PFSK-1 (cell line): ENCODE measurements around the gene MDGA2.

Experiments used
- FOXP2 ChIP-seq: optimal IDR thresholded peaks from 2 replicates; pipeline ENCODE3; 2011; ENCODE audit warnings: borderline replicate concordance, control low read depth, inconsistent platforms; ENCODE audit not compliant: insufficient read depth; ENCODE audit errors: extremely low read length, extremely low read depth
- POLR2AphosphoS5 ChIP-seq: IDR thresholded peaks from 2 replicates; pipeline ENCODE4 v1.6.1; 2012; ENCODE audit warnings: low read depth, mild to moderate bottlenecking, control low read depth, low read length, moderate library complexity
- SIN3A ChIP-seq: IDR thresholded peaks from 2 replicates; pipeline ENCODE4 v1.6.1; 2012; ENCODE audit warnings: mild to moderate bottlenecking, low read length, moderate library complexity, borderline replicate concordance; ENCODE audit not compliant: insufficient read depth
- TAF1 ChIP-seq: IDR thresholded peaks from 2 replicates; pipeline ENCODE4 v1.6.1; 2012; ENCODE audit warnings: low read length, control low read depth, borderline replicate concordance; ENCODE audit not compliant: insufficient read depth
- TF ChIP-seq, protein P1 (sequence below), 2 experiments: IDR thresholded peaks; 2 replicates each; pipeline versions ENCODE4 v1.6.1 to v1.8.0; 2011 to 2012; ENCODE audit warnings: low read depth in 2 of 2, low read length in 2 of 2, control low read depth in 1 of 2, inconsistent platforms in 1 of 2, mild to moderate bottlenecking in 1 of 2, moderate library complexity in 1 of 2; ENCODE audit not compliant: insufficient read depth in 1 of 2

Gene MDGA2

DNA sequence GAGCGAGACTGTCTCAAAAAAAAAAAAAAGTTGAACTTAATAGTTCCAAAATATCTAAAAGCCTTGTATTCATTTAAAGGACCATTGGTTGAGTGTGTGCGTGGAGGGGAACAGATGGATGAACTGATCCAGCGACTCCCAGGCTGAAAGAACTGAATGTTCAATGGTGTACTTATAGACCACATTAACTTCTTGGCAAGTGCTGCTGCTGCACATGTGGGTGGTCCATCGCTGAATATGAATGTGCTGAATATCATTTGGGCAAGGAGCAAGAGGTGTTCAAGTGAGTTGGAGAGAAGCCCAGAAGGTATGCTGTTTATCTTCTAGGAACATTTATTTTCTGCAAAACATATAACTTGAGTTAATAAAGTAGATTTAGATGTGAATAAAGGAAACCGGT, 734.8 kb downstream of the MDGA2 start:
- TF ChIP-seq TAF1 (no peak), POLR2AphosphoS5 (no peak), SIN3A (no peak), FOXP2 (no peak)
- TF ChIP-seq, protein P1, sequence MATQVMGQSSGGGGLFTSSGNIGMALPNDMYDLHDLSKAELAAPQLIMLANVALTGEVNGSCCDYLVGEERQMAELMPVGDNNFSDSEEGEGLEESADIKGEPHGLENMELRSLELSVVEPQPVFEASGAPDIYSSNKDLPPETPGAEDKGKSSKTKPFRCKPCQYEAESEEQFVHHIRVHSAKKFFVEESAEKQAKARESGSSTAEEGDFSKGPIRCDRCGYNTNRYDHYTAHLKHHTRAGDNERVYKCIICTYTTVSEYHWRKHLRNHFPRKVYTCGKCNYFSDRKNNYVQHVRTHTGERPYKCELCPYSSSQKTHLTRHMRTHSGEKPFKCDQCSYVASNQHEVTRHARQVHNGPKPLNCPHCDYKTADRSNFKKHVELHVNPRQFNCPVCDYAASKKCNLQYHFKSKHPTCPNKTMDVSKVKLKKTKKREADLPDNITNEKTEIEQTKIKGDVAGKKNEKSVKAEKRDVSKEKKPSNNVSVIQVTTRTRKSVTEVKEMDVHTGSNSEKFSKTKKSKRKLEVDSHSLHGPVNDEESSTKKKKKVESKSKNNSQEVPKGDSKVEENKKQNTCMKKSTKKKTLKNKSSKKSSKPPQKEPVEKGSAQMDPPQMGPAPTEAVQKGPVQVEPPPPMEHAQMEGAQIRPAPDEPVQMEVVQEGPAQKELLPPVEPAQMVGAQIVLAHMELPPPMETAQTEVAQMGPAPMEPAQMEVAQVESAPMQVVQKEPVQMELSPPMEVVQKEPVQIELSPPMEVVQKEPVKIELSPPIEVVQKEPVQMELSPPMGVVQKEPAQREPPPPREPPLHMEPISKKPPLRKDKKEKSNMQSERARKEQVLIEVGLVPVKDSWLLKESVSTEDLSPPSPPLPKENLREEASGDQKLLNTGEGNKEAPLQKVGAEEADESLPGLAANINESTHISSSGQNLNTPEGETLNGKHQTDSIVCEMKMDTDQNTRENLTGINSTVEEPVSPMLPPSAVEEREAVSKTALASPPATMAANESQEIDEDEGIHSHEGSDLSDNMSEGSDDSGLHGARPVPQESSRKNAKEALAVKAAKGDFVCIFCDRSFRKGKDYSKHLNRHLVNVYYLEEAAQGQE (IDR thresholded peaks at IDR 0.05; ENCODE audit: insufficient read depth in 1 of 2, low read depth in 2 of 2, low read length in 2 of 2), result no peak

DNA sequence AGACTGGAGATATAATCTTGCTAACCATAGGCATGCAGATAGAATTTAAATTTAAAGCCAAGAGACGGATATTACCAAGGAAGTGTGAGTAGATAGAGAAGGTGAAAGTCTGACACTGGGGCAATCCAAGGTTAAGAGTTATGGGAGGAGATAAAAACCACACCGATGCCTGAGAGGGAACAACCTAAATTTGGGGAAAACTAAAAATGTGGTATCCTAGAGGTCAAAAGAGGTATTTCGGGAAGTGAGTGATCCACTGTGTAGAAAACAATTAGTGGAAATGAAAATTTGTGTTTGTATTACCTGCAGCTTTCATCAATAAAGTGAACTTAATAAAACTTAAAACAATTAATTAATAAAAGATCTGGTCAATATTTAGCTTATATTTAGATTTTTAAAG, 754.9 kb downstream of the MDGA2 start:
- TF ChIP-seq FOXP2 (no peak), POLR2AphosphoS5 (no peak), TAF1 (no peak), SIN3A (no peak)
- TF ChIP-seq, protein P1 (IDR thresholded peaks at IDR 0.05; ENCODE audit: insufficient read depth in 1 of 2, low read depth in 2 of 2, low read length in 2 of 2), result no peak

DNA sequence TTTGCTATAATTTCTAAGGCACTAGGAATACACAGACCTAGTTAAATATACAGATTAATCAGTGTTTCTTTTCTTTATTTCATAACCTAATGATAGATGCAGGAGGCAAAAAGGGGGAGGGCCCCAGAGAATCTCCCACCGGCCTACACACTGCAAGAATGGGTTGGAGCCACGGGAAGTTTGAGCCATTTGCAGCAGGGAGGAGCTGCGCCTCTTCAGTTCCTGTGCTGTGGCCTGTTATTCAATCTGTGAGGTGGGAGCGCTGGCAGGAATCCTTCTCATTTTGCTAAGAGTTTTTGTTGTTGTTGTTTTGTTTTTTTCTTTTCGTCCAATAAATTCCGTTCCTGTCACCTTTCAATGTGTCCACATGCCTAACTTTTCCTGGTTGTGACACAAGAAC, 772.6 kb downstream of the MDGA2 start:
- no peak for TF ChIP-seq POLR2AphosphoS5

DNA sequence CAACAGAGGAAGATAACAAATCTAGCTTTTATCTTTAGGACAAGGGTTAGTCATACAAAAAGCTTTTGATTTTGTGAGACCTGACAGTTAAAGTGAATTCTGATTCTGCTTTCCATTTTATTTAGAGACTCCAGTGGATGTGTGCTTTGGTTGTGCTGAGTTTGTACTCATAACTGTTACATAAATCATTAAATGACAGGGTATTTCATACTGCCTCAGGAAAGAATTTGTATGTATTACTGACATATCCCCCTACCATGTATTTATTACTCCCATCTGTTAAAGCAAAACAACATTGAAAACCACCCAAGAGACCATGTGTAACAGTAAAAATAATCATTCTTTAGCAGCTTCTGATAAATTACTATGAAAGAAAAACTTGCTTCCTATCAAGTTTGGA, 780.9 kb downstream of the MDGA2 start:
- TF ChIP-seq, protein P1 (IDR thresholded peaks at IDR 0.05; ENCODE audit: insufficient read depth in 1 of 2, low read depth in 2 of 2, low read length in 2 of 2), result no peak
- no peak for TF ChIP-seq TAF1
- TF ChIP-seq POLR2AphosphoS5, result no peak
- TF ChIP-seq FOXP2, result no peak
- no peak for TF ChIP-seq SIN3A

DNA sequence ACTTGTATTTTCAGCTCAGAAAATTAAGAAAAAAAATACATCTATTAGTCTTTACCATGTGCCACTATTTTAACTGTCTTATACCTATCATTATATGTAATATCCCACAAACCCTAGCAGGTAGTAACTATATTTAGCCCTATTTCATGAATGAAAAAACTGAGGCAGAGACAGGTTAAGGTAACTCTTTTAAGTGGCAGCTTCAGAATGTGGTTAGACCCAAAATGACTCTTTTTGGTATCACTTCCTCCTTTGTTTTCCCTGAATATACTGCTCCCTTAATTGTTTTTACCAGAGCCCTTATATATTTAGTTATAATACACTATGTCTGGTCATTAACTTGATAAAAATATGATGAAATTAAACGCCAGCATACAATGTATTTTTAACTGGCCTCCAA, 788.3 kb downstream of the MDGA2 start:
- TF ChIP-seq, protein P1 (IDR thresholded peaks at IDR 0.05; ENCODE audit: insufficient read depth in 1 of 2, low read depth in 2 of 2, low read length in 2 of 2), result no peak
- no peak for TF ChIP-seq TAF1

GRCh38 chr14:46885566-46885965, 789.8 kb downstream of the MDGA2 start:
- TF ChIP-seq FOXP2, result no peak
- TF ChIP-seq POLR2AphosphoS5, result no peak
- no peak for TF ChIP-seq SIN3A
- TF ChIP-seq, protein P1 (IDR thresholded peaks at IDR 0.05; ENCODE audit: insufficient read depth in 1 of 2, low read depth in 2 of 2, low read length in 2 of 2), result no peak
- no peak for TF ChIP-seq TAF1
